Measurements from ENCODE around the gene MANEAL.

Gene MANEAL

DNA sequence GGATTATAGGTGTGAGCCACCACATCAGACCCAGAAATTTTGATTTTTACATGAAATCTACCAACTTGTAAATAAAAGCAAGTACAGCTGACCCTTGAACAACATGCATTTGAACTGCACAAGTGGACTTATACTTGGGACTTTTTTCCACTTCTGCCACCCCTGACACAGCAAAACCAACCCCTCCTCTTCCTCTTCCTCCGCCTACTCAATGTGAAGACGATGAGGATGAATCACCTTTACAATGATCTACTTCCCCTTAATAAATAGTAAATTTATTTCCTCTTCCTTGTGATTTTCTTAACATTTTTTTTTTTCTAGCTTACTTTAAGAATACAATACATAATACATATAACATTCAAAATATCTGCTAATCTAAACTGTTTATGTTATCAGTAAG is 31.9 kb downstream of the MANEAL start:
- DNase-seq (ENCODE audit: low read depth in 2 of 2, low spot score in 1 of 2) = no peak

DNA sequence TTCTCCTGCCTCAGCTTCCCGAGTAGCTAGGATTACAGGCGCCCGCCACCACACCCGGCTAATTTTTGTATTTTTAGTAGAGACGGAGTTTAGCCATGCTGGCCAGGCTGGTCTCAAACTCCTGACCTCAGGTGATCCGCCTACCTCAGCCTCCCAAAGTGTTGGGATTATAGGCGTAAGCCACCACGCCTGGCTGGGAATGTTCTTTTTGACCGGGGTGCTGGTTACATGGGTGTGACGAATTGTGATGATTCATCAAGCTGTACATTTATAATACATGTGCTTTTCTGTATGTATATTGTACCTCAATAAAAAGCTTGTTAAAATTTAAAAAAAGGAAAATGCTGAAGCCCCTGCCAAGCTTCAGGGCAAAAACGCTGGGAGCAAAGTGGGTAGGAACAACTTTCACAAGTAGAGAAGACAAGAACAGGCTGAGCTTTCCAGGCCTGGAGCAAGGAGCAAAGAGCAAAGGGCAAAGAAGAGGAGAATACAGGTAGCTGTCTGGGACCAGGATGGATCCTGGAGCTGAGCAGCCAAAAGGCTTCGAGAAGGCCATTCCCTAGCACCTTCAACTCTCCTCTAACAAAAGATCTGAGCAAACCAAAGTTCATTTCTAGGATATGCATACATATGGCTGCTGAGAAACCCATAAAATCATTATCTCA is 34.9 kb downstream of the MANEAL start:
- DNase-seq (ENCODE audit: low read depth in 2 of 2, low spot score in 1 of 2) = no peak

DNA sequence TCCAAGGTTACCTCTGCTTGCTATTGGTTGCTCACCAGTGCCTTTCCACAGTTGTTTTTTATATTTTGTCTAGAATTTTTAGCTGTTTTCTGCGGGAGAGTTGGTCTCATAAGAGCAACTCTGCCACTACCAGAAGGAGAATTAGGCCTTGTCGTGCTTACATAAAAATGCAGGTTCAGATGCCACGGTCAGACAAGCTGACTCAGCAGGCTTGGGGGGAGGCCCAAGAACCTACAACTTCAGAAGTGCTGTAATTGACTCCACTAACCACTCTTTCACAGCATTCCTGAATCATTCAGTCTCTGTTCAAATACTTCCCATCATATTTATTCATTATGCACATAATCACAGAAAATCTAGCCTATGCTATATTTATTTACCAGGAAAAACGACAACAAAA is 37.5 kb downstream of the MANEAL start:
- no peak for DNase-seq (ENCODE audit: low read depth in 2 of 2, low spot score in 1 of 2)

DNA sequence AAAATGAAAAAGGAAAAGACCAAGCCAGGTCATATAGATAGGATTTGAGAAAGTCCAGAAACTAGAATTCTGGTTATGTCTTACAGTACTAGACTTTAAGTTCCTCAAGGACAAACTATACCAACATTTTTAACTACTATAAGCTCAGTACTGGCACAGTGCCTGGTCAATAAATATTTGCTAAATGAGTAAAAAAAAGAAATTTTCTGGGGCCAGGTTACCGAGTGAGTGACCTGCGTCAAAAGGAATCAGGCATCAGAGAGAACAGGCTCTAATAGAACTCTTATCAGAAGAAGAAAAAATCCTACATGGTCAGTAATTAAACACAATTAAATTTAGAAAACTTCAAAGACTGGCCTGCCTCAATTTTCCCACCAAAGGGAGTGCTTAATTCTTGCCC is 38.2 kb downstream of the MANEAL start:
- no peak for DNase-seq (ENCODE audit: low read depth in 2 of 2, low spot score in 1 of 2)

DNA sequence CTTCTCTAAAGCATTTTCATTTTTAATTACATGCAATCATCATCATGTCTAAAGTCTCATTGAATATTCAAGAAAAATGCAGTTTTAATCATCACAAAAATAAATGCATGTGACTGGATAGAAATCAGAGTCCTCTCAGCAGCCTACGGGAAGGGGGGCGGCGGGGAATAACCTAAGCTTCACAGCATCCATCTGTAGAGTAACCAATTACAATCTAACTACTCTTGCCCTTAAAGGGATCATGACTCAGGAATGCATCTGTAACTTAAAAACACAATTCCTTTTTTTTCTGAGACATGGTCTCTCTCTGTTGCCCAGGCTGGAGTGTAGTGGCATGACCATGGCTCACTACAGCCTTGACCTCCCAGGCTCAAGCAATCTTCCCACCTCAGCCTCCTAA is 43.1 kb downstream of the MANEAL start:
- no peak for DNase-seq (ENCODE audit: low read depth in 2 of 2, low spot score in 1 of 2)

GRCh38 chr1:37839676-37840075 is 46.0 kb downstream of the MANEAL start:
- DNase-seq (ENCODE audit: low read depth in 2 of 2, low spot score in 1 of 2) = no peak

DNA sequence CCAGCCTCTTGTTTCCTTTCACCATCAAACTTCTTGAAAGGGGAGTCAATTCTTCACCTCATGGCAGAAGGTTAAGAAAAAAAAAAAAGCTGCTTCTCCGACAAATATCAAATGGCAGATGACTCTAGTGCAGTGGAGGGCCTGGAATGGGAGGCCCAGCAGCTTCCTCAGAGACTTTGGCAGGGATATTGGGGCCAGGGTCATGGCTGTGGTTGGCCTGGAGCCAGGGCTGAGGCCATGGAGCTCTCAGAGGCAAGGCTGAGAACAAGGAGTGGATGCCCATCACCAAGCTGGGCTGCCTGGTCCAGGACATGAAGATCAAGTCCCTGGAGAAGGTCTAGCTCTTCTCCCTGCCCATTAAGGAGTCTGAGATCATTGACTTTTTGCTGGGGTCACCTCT is 47.1 kb downstream of the MANEAL start:
- no peak for DNase-seq (ENCODE audit: low read depth in 2 of 2, low spot score in 1 of 2)

- no peak for DNase-seq (ENCODE audit: low read depth in 2 of 2, low spot score in 1 of 2)
Observed at GRCh38 chr1:37841652-37842051, 48.0 kb downstream of the MANEAL start.

GRCh38 chr1:37844536-37844935 is 50.9 kb downstream of the MANEAL start:
- no peak for DNase-seq (ENCODE audit: low read depth in 2 of 2, low spot score in 1 of 2)

GRCh38 chr1:37845049-37845646 is 51.5 kb downstream of the MANEAL start:
- DNase-seq (ENCODE audit: low read depth in 2 of 2, low spot score in 1 of 2) = no peak

DNA sequence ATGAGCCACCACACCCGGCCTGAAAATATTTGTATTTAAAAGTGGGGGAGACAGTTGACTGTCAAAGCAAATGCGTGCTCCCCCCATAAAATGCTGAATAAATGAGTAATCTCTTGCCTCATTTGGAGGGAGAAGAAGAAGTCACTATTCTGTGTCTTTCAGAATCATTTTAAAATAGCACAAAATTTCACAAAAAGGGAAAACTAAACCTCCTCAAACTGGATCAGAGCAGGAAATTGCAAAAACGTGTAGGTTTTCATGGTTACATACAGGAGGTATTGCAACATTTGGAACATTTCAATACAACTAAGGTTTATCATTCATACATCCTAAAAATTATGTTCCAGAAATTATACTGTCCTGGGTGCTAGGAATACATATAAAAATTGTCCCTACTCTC is 52.1 kb downstream of the MANEAL start:
- no peak for DNase-seq (ENCODE audit: low read depth in 2 of 2, low spot score in 1 of 2)

- DNase-seq (ENCODE audit: low read depth in 2 of 2, low spot score in 1 of 2) = no peak
Observed at GRCh38 chr1:37846647-37847339, 53.1 kb downstream of the MANEAL start.

DNA sequence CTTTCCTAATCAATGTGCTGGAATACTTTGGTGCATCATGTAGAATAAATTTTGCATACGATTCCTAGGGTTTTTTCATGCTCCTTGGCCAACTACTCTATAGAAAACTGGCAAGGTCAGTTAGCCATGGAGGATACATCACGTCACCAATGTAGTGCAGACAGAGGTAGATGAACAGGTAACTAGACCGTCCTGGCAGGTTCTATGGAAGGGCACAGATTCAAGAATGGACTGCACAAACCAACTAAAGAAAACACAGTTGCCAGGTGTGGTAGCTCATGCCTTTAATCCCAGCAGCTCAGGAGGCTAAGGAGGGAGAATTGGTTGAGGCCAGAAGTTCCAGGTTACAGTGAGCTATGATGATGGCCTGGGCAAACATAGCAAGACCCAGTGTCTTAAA is 55.8 kb downstream of the MANEAL start:
- DNase-seq (ENCODE audit: low read depth in 2 of 2, low spot score in 1 of 2) = no peak

- no peak for DNase-seq (ENCODE audit: low read depth in 2 of 2, low spot score in 1 of 2)
Observed at GRCh38 chr1:37850352-37850955, 56.8 kb downstream of the MANEAL start.

Measured in stimulated activated CD8-positive, alpha-beta memory T cell treated with anti-CD3 and anti-CD28 coated beads, Interleukin-4, amount 100 ng/mL, for 1 hour (primary cell).